ENCODE results near the gene VPS37D. TPM values are rescaled to one million over a fixed set of nuclear protein-coding genes. Genes with fewer than 3 reads are reported as not detected.

The VPS37D gene
- total and polyA plus RNA-seq, 7 donors = 0.18 to 1.1 (median 0.67) TPM

GRCh38 chr7:73681031-73681430 lies 13.4 kb downstream of the VPS37D start:
- peak in 2 of 4 donors; percentile 23 to 39 for ATAC-seq
- intact Hi-C loops (cut with DNase I) = loop anchor here in 1 of 2 donors (5.0 kb wide), 1 partner anchor 36 kb away; the partner anchor contains the start of gene STX1A
- no peak for TF ChIP-seq CTCF (IDR thresholded peaks at IDR 0.05)
- 68 to 77% (median 70%) methylated on average over 8 of the region's 8 CpGs for WGBS, 3 donors
- H3K27ac ChIP-seq = peak overlapping the region; percentile 36
- peak overlapping the region; percentile 94 for H3K4me3 ChIP-seq
- DNase-seq = no peak
- H3K36me3 ChIP-seq (ENCODE audit: insufficient read depth in 1 of 2, low read depth in 1 of 2) = peaks cover 0 to 18% of the 10 kb centered on the region in 2 donors
- no peaks in the 10 kb centered on the region for H3K9me3 ChIP-seq
- no peaks in the 10 kb centered on the region for H3K27me3 ChIP-seq (ENCODE audit: insufficient read depth in 3 of 3, low read length in 2 of 3)
- H3K4me1 ChIP-seq = peaks cover 25% of the 10 kb centered on the region

- 0 to 1% (median 1%) methylated on average over 33 of the region's 33 CpGs for WGBS, 3 donors
- intact Hi-C loops (cut with DNase I) = loop anchor here in 1 of 2 donors (5.0 kb wide), 1 partner anchor 35 kb away; the partner anchor contains the start of gene STX1A
- H3K4me1 ChIP-seq = peaks cover 25% of the 10 kb centered on the region
- H3K27ac ChIP-seq = peak overlapping the region; percentile 94
- TF ChIP-seq CTCF (IDR thresholded peaks at IDR 0.05) = no peak
- peak overlapping the region; percentile 94 for H3K4me3 ChIP-seq
- H3K36me3 ChIP-seq (ENCODE audit: insufficient read depth in 1 of 2, low read depth in 1 of 2) = peaks cover 7 to 33% of the 10 kb centered on the region in 2 donors
- no peaks in the 10 kb centered on the region for H3K9me3 ChIP-seq
- peak in 2 of 4 donors; percentile 8 to 14 for ATAC-seq
- no peaks in the 10 kb centered on the region for H3K27me3 ChIP-seq (ENCODE audit: insufficient read depth in 3 of 3, low read length in 2 of 3)
- no peak for DNase-seq
Measured at GRCh38 chr7:73682745-73683055, 15.1 kb downstream of the VPS37D start.

- Histone ChIP-seq H3K27me3 (ENCODE audit: insufficient read depth in 3 of 3, low read length in 2 of 3) (no peaks in the 10 kb centered on the region), H3K9me3 (no peaks in the 10 kb centered on the region), H3K4me3 (peak within 1 kb of the TSS; percentile 94), H3K36me3 (ENCODE audit: insufficient read depth in 1 of 2, low read depth in 1 of 2) (peaks cover 7 to 33% of the 10 kb centered on the region in 2 donors), H3K27ac (peak within 1 kb of the TSS; percentile 94), H3K4me1 (peaks cover 25% of the 10 kb centered on the region)
- intact Hi-C loops (cut with DNase I) = loop anchor here in 1 of 2 donors (5.0 kb wide), 1 partner anchor 34 kb away; the partner anchor contains the start of gene STX1A
- peak; percentile 3 for TF ChIP-seq CTCF (IDR thresholded peaks at IDR 0.05)
- ATAC-seq (peak; percentile 96 to 99 (median 98)), DNase-seq (peak; percentile 99)
- WGBS, 3 donors = 0% methylated on average over 60 to 68 of the region's 68 CpGs
Measured at GRCh38 chr7:73683056-73683787, 15.6 kb downstream of the VPS37D start, which contains the start of the genes BUD23 and DNAJC30. TSS of gene BUD23 (plus strand) at chr7:73683597. CDS start at chr7:73683626, 29 bp downstream. TSS of gene DNAJC30 (minus strand) at chr7:73683453. CDS start at chr7:73683423, 30 bp downstream.

- no peak for TF ChIP-seq CTCF (IDR thresholded peaks at IDR 0.05)
- 21 to 24% (median 23%) methylated on average over 56 to 58 of the region's 58 CpGs for WGBS, 3 donors
- Histone ChIP-seq H3K27me3 (ENCODE audit: insufficient read depth in 3 of 3, low read length in 2 of 3) (no peaks in the 10 kb centered on the region), H3K4me1 (peaks cover 25% of the 10 kb centered on the region), H3K36me3 (ENCODE audit: insufficient read depth in 1 of 2, low read depth in 1 of 2) (peaks cover 11 to 33% of the 10 kb centered on the region in 2 donors), H3K9me3 (no peaks in the 10 kb centered on the region), H3K4me3 (peak overlapping the region; percentile 94), H3K27ac (peak overlapping the region; percentile 94)
- intact Hi-C loops (cut with DNase I) = loop anchor here in 1 of 2 donors (5.0 kb wide), 1 partner anchor 33 kb away; the partner anchor contains the start of gene STX1A
- DNase-seq (no peak), ATAC-seq (peak in 1 of 4 donors; percentile 11)
Measured at GRCh38 chr7:73683788-73684693, 16.4 kb downstream of the VPS37D start.

Measured in psoas muscle (tissue), 8 donors.